ENCODE data around the gene FOXS1. TPM values are rescaled to one million over a fixed set of nuclear protein-coding genes. Genes with fewer than 3 reads are reported as not detected.

FOXS1 gene
- total and polyA plus RNA-seq, 3 donors from 2014 or later, result 4.3 to 10.0 (median 4.4) TPM

GRCh38 chr20:31835554-31835953 is 9.8 kb downstream of the FOXS1 start:
- H3K4me3 ChIP-seq, result no peak overlapping the region
- peaks cover 47% of the 10 kb centered on the region for H3K4me1 ChIP-seq
- no peak for TF ChIP-seq CTCF (IDR thresholded peaks at IDR 0.05)
- TF ChIP-seq POLR2A (IDR thresholded peaks at IDR 0.05), result no peak
- no peaks in the 10 kb centered on the region for H3K27me3 ChIP-seq
- WGBS, 2 donors, result 63 to 81% methylated on average over 8 to 9 of the region's 9 CpGs
- no peaks in the 10 kb centered on the region for H3K36me3 ChIP-seq (ENCODE audit: low read depth, missing control alignments)
- peak overlapping the region in 1 of 2 donors; percentile 50 for H3K27ac ChIP-seq
- no peak for DNase-seq
- no peaks in the 10 kb centered on the region for H3K9me3 ChIP-seq
- intact Hi-C loops (cut with DNase I; ENCODE audit: low total_unique reads), result no loop called here

GRCh38 chr20:31833931-31834521 is 11.4 kb downstream of the FOXS1 start:
- peak overlapping the region; percentile 5 to 44 for H3K27ac ChIP-seq
- no peaks in the 10 kb centered on the region for H3K9me3 ChIP-seq
- no peaks in the 10 kb centered on the region for H3K36me3 ChIP-seq (ENCODE audit: low read depth, missing control alignments)
- no peak overlapping the region for H3K4me3 ChIP-seq
- 52 to 66% methylated on average over 14 to 20 of the region's 20 CpGs for WGBS, 2 donors
- peaks cover 47% of the 10 kb centered on the region for H3K4me1 ChIP-seq
- intact Hi-C loops (cut with DNase I; ENCODE audit: low total_unique reads), result no loop called here
- no peak for DNase-seq
- no peaks in the 10 kb centered on the region for H3K27me3 ChIP-seq
- no peak for TF ChIP-seq POLR2A (IDR thresholded peaks at IDR 0.05)
- no peak for TF ChIP-seq CTCF (IDR thresholded peaks at IDR 0.05)

- Histone ChIP-seq H3K4me1 (peaks cover 40% of the 10 kb centered on the region), H3K27ac (peak overlapping the region; percentile 5 to 44), H3K9me3 (no peaks in the 10 kb centered on the region), H3K36me3 (ENCODE audit: low read depth, missing control alignments) (no peaks in the 10 kb centered on the region), H3K27me3 (no peaks in the 10 kb centered on the region), H3K4me3 (no peak overlapping the region)
- WGBS, 2 donors, result 65 to 68% methylated on average over 7 to 14 of the region's 14 CpGs
- intact Hi-C loops (cut with DNase I; ENCODE audit: low total_unique reads), result no loop called here
- TF ChIP-seq CTCF (IDR thresholded peaks at IDR 0.05) (peak; percentile 41 to 89 (median 72)), POLR2A (IDR thresholded peaks at IDR 0.05) (no peak)
- peak; percentile 78 for DNase-seq
Measured at GRCh38 chr20:31833130-31833930, 12.1 kb downstream of the FOXS1 start.

GRCh38 chr20:31831771-31832306 is 13.6 kb downstream of the FOXS1 start:
- no peak overlapping the region for H3K27ac ChIP-seq
- H3K27me3 ChIP-seq, result no peaks in the 10 kb centered on the region
- H3K36me3 ChIP-seq (ENCODE audit: low read depth, missing control alignments), result no peaks in the 10 kb centered on the region
- WGBS, 2 donors, result 86 to 92% methylated on average over 8 to 17 of the region's 17 CpGs
- peaks cover 25% of the 10 kb centered on the region for H3K4me1 ChIP-seq
- no peak for TF ChIP-seq CTCF (IDR thresholded peaks at IDR 0.05)
- no peak for TF ChIP-seq POLR2A (IDR thresholded peaks at IDR 0.05)
- no peak for DNase-seq
- H3K9me3 ChIP-seq, result no peaks in the 10 kb centered on the region
- intact Hi-C loops (cut with DNase I; ENCODE audit: low total_unique reads), result no loop called here
- H3K4me3 ChIP-seq, result no peak overlapping the region
